Epithelial cell of proximal tubule (primary cell): ENCODE measurements around the gene LAMA2. TPM values are rescaled to one million over a fixed set of nuclear protein-coding genes. Genes with fewer than 3 reads are reported as not detected.

Experiments
- DNase-seq: peaks from one replicate; pipeline ENCODE4 v3.0.0-alpha.2; 2011; ENCODE audit warnings: low read depth
- H3K4me3 ChIP-seq: 2 replicates; pipeline ENCODE4 v1.5.1; 2011; ENCODE audit warnings: low read depth, mild to moderate bottlenecking, low read length
- total RNA-seq: library from RNA; depleted of rRNA; stranded (reverse); fragments of >200 nt; gene quantifications from 2 replicates; pipeline ENCODE4 v1.2.3, GENCODE V29; 2015
- TF ChIP-seq, protein P1 (sequence below): conservative IDR thresholded peaks from 2 replicates; pipeline ENCODE4 v1.5.1; 2012; ENCODE audit warnings: low read depth, mild to moderate bottlenecking, low read length

LAMA2 gene
- total RNA-seq, 1 donor from 2014 or later = 0.69 TPM

DNA sequence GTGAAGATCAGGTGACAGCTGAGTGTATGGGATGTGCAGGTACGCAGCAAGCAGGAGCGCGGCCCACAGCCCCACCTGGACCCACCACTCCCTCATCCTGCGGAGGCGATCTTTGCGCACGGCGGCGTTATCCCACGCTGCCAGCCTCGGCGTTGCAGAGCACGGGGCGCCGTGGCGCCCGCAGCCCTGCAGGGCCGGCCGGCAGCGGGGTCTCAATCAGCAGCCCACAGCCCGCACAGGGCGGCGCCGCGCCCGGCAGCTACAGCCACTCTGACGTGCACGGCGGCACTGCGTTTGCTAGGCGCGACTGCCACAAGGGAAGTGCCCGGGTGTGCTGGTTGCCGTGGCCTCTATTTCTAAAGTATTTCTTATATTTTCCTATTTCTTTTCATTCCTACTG is 46.9 kb downstream of the LAMA2 start:
- TF ChIP-seq, protein P1, sequence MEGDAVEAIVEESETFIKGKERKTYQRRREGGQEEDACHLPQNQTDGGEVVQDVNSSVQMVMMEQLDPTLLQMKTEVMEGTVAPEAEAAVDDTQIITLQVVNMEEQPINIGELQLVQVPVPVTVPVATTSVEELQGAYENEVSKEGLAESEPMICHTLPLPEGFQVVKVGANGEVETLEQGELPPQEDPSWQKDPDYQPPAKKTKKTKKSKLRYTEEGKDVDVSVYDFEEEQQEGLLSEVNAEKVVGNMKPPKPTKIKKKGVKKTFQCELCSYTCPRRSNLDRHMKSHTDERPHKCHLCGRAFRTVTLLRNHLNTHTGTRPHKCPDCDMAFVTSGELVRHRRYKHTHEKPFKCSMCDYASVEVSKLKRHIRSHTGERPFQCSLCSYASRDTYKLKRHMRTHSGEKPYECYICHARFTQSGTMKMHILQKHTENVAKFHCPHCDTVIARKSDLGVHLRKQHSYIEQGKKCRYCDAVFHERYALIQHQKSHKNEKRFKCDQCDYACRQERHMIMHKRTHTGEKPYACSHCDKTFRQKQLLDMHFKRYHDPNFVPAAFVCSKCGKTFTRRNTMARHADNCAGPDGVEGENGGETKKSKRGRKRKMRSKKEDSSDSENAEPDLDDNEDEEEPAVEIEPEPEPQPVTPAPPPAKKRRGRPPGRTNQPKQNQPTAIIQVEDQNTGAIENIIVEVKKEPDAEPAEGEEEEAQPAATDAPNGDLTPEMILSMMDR = no peak
- H3K4me3 ChIP-seq = no peak overlapping the region
- DNase-seq = no peak

DNA sequence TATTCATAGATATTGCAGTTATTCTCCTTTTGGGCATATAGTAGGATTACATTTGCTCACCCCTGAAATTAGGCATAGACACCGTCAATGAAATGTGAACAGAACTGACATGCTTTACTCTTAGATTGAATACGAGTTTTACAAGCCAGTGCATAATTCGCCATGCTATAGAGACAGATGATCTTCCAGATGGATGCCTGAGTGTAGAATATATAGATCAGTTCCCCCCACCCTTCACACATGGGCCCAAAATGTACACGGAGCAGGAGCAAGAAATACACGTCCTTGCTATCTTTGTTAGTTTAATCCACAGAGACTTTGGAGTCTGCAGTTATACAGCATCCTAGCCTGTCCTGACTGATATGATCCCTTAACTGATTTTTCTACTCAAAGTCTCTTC is 47.4 kb downstream of the LAMA2 start:
- H3K4me3 ChIP-seq = no peak overlapping the region
- TF ChIP-seq, protein P1 = no peak

DNA sequence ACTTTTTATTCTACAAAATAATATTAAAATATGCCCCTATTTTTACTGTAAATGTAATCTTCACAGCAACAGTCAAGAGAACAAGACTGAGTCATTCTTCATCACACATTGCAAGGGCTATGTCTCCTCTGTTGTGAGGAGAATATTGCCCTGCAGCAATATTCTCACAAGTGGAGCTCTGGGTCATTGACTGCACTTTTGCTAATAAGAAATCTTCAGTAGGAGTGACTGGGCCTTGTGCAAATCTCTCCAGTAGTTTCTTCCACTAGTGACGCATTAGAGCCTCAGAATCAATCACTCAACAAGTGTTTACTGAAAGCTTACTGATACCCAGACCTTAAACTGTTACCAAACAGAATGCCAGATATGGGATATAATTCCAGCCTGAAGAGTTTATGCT is 49.1 kb downstream of the LAMA2 start:
- TF ChIP-seq, protein P1 = no peak
- H3K4me3 ChIP-seq = no peak overlapping the region
- DNase-seq = peak; percentile 3

More for the DNA sequence above, 47.4 kb downstream of the LAMA2 start:
- no peak for DNase-seq

DNA sequence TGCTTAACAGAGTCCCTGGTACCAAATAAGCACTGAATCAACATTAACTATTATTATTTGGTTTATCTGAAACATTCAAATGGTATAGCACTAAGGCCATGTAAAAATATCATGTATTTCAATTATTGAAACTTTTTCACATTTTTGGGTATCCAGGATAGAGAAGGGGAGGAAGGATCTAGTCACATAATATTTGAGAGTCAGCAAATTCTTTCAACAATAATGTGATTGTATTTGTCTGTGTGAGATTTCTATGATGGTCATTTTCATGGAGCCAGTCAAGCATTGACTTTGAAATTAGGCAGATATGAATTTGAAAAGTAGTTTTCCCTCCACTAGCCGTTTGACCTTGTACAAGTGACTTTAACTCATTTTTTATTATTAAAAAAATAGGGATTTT is 67.9 kb downstream of the LAMA2 start:
- no peak overlapping the region for H3K4me3 ChIP-seq
- DNase-seq = no peak
- TF ChIP-seq, protein P1 = no peak

DNA sequence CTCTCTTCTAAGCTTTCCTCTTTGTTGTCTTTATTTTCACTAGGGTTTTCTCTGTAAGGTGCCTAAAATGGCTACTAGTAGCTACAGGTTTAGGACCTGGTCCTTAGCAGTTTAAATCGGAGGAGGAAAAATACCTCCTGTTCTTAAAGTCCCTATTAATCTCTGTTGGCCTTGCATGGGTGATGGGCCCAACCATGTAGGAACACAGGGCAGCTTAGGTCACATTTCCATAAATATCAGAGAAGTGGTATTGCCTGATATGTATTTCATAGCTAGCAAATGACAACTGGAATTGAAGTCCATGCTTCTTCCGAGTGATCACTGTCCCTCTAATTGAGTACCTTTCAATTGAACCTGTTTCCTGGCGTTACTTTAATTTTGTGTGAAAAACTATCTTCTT is 70.0 kb downstream of the LAMA2 start:
- TF ChIP-seq, protein P1 = no peak

DNA sequence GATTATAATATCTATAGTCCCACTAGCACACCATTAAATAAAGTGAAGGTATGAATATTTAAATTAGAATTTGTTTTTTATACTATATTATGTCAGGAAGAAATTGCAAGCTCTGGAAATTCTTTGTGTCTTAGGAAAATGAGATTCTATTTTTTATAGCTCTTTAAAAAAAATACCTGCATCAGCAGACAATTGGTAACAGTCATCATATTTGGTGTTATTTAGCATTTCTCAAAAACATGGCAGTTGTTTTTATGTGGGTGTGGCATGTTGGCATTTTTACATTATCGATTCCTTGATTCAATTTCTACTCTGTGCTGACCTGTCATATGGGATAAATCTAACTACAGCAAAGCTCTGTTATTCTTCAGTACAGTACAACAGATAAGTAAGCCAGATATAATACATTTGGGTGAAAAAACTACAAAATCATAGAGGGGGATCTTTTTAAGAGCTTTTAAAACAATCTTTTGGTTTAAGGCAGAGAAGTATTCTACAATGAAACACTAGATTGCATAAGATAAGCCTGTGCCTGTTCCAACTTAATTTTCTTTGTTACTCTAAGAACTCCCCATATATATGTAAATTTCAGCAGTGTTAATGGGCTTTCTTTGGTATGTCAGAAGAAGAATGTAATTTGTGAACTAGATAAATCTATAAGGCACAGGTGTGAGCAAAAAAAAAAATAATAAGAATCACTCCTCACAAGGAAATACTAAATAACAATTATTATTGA is 71.5 kb downstream of the LAMA2 start:
- H3K4me3 ChIP-seq = no peak overlapping the region
- TF ChIP-seq, protein P1 = no peak
- DNase-seq = no peak

More for the DNA sequence above, 70.0 kb downstream of the LAMA2 start:
- no peak for DNase-seq
- H3K4me3 ChIP-seq = no peak overlapping the region

DNA sequence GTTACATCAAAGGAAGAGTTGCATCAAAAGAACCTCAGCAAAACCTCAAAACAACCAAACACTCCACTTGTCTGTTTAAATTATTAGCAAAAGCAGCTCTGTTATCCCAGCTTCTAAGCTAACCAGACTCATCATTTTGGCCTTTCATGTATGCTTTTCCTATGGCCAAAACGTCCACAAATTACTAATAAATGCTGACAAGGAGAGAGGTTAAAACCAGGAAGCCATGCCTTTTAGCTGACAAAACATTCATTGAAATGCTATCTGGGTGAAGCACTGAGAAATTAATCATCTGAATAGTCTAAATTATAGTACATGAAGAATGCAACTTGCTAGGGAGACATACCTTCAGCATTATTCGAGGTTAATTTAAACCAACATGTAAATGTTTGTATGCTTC is 80.6 kb downstream of the LAMA2 start:
- no peak for DNase-seq
- H3K4me3 ChIP-seq = no peak overlapping the region
- TF ChIP-seq, protein P1 = no peak
